Thyroid gland (tissue), 4 donors: ENCODE results near the gene MROH2A. TPM values are rescaled to one million over a fixed set of nuclear protein-coding genes. Genes with fewer than 3 reads are reported as not detected.

Experiments
- DNase-seq, 2 donors: peaks; one replicate each; pipeline ENCODE4 v3.0.0-alpha.2; 2019
- H3K27ac ChIP-seq, 3 donors: fragments of 200-600 bp; sonication (generic); 1 replicate in 2 of 3; 2 replicates in 1 of 3; pipeline ENCODE4 v1.5.1; 2016 to 2019; ENCODE audit warnings: mild to moderate bottlenecking in 1 of 3, moderate library complexity in 1 of 3
- H3K27me3 ChIP-seq: fragments of 200-600 bp; sonication (generic); one replicate; pipeline ENCODE4 v1.5.1; 2019
- H3K36me3 ChIP-seq, 2 donors: fragments of 200-600 bp; sonication (generic); one replicate each; pipeline ENCODE4 v1.5.1; 2016 to 2019
- H3K4me1 ChIP-seq, 2 donors: fragments of 200-600 bp; sonication (generic); one replicate each; pipeline ENCODE4 v1.5.1; 2017 to 2019
- H3K4me3 ChIP-seq, 3 donors: fragments of 200-600 bp; sonication (generic); replicated peaks in 1 of 3; 1 replicate in 2 of 3; 2 replicates in 1 of 3; pipeline ENCODE4 v1.5.1; 2016; ENCODE audit warnings: mild to moderate bottlenecking in 1 of 3
- H3K9me3 ChIP-seq: fragments of 200-600 bp; sonication (generic); one replicate; pipeline ENCODE4 v1.5.1; 2017
- CTCF ChIP-seq, 6 experiments: fragments of 200-600 bp in 3 of 6; fragments of 450-650 bp in 3 of 6; sonication (generic) in 3 of 6; IDR thresholded peaks; one replicate each; pipeline ENCODE4 v1.5.1; 2016 to 2019; ENCODE audit warnings: antibody characterized with exemption in 6 of 6, mild to moderate bottlenecking in 2 of 6, inconsistent platforms in 1 of 6, moderate library complexity in 1 of 6
- POLR2A ChIP-seq, 2 donors: fragments of 450-650 bp; IDR thresholded peaks; one replicate each; pipeline ENCODE4 v1.6.1; 2017; ENCODE audit warnings: antibody characterized with exemption in 2 of 2, mild to moderate bottlenecking in 2 of 2, moderate library complexity in 1 of 2
- WGBS, 2 donors: methylation state at CpG; one replicate each; pipeline ENCODE4 v1.1.5; 2017; 5-methylcytosine and 5-hydroxymethylcytosine counted together
- intact Hi-C: fragments of 100-400 bp; cut with DNase I; formaldehyde crosslinking; loops from one replicate; pipeline ENCODE4 v1.15.1; 2023
- total RNA-seq, 4 donors: library from RNA; depleted of rRNA; stranded (reverse); fragments of >200 nt; gene quantifications; one replicate each; pipeline ENCODE4 v1.2.3, GENCODE V29; 2016

The MROH2A gene
- total RNA-seq, 4 donors from 2014 or later, result 1.3 to 20.4 (median 9.3) TPM

GRCh38 chr2:233847248-233847898 lies 69.2 kb downstream of the MROH2A start:
- TF ChIP-seq CTCF (IDR thresholded peaks at IDR 0.05), result no peak
- TF ChIP-seq POLR2A (IDR thresholded peaks at IDR 0.05), result no peak
- intact Hi-C loops, result no loop called here

GRCh38 chr2:233848276-233848675 lies 70.1 kb downstream of the MROH2A start:
- H3K9me3 ChIP-seq, result no peaks in the 10 kb centered on the region
- H3K36me3 ChIP-seq, result no peaks in the 10 kb centered on the region
- intact Hi-C loops, result no loop called here
- no peak for TF ChIP-seq POLR2A (IDR thresholded peaks at IDR 0.05)
- no peak for TF ChIP-seq CTCF (IDR thresholded peaks at IDR 0.05)
- H3K4me3 ChIP-seq, result no peak overlapping the region
- no peaks in the 10 kb centered on the region for H3K27me3 ChIP-seq
- H3K27ac ChIP-seq, result no peak overlapping the region
- 93 to 97% methylated on average over 11 to 13 of the region's 13 CpGs for WGBS, 2 donors
- H3K4me1 ChIP-seq, result no peaks in the 10 kb centered on the region
- DNase-seq, result no peak

More at GRCh38 chr2:233847248-233847898, 69.2 kb downstream of the MROH2A start:
- no peak for DNase-seq
- no peak overlapping the region for H3K27ac ChIP-seq
- no peaks in the 10 kb centered on the region for H3K27me3 ChIP-seq
- WGBS, 2 donors, result 95 to 98% methylated on average over 13 of the region's 13 CpGs
- H3K36me3 ChIP-seq, result no peaks in the 10 kb centered on the region
- no peaks in the 10 kb centered on the region for H3K9me3 ChIP-seq
- no peaks in the 10 kb centered on the region for H3K4me1 ChIP-seq
- H3K4me3 ChIP-seq, result no peak overlapping the region

- 64 to 82% methylated on average over 13 of the region's 13 CpGs for whole genome bisulfite sequencing, 2 donors
- no peak for DNase-seq
- Histone ChIP-seq H3K27ac (no peak overlapping the region), H3K27me3 (no peaks in the 10 kb centered on the region), H3K4me3 (no peak overlapping the region), H3K9me3 (no peaks in the 10 kb centered on the region), H3K4me1 (peaks cover 7% of the 10 kb centered on the region in 2 donors), H3K36me3 (no peaks in the 10 kb centered on the region)
- intact Hi-C loops, result no loop called here
- TF ChIP-seq POLR2A (IDR thresholded peaks at IDR 0.05), result no peak
- TF ChIP-seq CTCF (IDR thresholded peaks at IDR 0.05), result no peak
These were observed 71.6 kb downstream of the MROH2A start for GRCh38 chr2:233849607-233850271.

GRCh38 chr2:233850745-233851144 lies 72.6 kb downstream of the MROH2A start:
- WGBS, 2 donors, result 95 to 97% methylated on average over 7 of the region's 7 CpGs
- no peaks in the 10 kb centered on the region for H3K27me3 ChIP-seq
- intact Hi-C loops, result no loop called here

More at GRCh38 chr2:233850745-233851144, 72.6 kb downstream of the MROH2A start:
- TF ChIP-seq POLR2A (IDR thresholded peaks at IDR 0.05) (no peak), CTCF (IDR thresholded peaks at IDR 0.05) (no peak)
- H3K4me1 ChIP-seq, result peaks cover 7% of the 10 kb centered on the region in 2 donors
- H3K9me3 ChIP-seq, result no peaks in the 10 kb centered on the region
- no peak for DNase-seq
- H3K36me3 ChIP-seq, result no peaks in the 10 kb centered on the region
- H3K27ac ChIP-seq, result no peak overlapping the region
- H3K4me3 ChIP-seq, result no peak overlapping the region
